Spleen (tissue), 7 donors: ENCODE results near the gene CUL5.

Experiments
- CTCF ChIP-seq, 11 experiments: fragments of 200-600 bp in 7 of 11; fragments of 450-650 bp in 4 of 11; sonication (generic) in 4 of 11; IDR thresholded peaks in 8 of 11; conservative IDR thresholded peaks in 3 of 11; 1 replicate in 7 of 11; 2 replicates in 4 of 11; pipeline versions ENCODE4 v1.4.0 to v1.8.0; 2016 to 2021; ENCODE audit warnings: antibody characterized with exemption in 11 of 11, inconsistent platforms in 4 of 11, mild to moderate bottlenecking in 1 of 11
- POLR2A ChIP-seq, 3 donors: fragments of 450-650 bp; IDR thresholded peaks; one replicate each; pipeline ENCODE4 v1.5.1; 2017; ENCODE audit warnings: antibody characterized with exemption in 3 of 3, mild to moderate bottlenecking in 1 of 3
- POLR2AphosphoS5 ChIP-seq, 3 donors: sonication (generic); formaldehyde crosslinking; IDR thresholded peaks; one replicate each; pipeline ENCODE4 v1.5.1; 2017; ENCODE audit warnings: antibody characterized with exemption in 3 of 3
- donor health status: DM: no; HTN: no; CAD: no; lungs with moderate emphysema.
- donor health status: DM: no; HTN: no; CAD: no.
- donor health status: DM: no; HTN: no; CAD: no.

GRCh38 chr11:108135845-108136544, 127.3 kb downstream of the CUL5 start:
- TF ChIP-seq POLR2A (IDR thresholded peaks at IDR 0.05): no peak
- TF ChIP-seq CTCF (IDR thresholded peaks at IDR 0.05 in 8 of 11, conservative IDR thresholded peaks at IDR 0.05 in 3 of 11): peak in 2 of 11 experiments; percentile 11 to 14
- TF ChIP-seq POLR2AphosphoS5 (IDR thresholded peaks at IDR 0.05): no peak
